Osteocyte (in vitro differentiated cells): ENCODE results near the gene GAGE1. TPM values are rescaled to one million over a fixed set of nuclear protein-coding genes. Genes with fewer than 3 reads are reported as not detected.

Experiments used
- total RNA-seq: library from RNA; stranded (reverse); gene quantifications from 2 replicates; pipeline ENCODE4 v1.2.1, GENCODE V29; 2021

GAGE1 gene
- total RNA-seq, 1 donor from 2014 or later: not detected

Other genes with a start within 250 kb of the GAGE1 start
- gene GAGE12C, start 66.8 kb upstream of the GAGE1 start, total RNA-seq: not detected in 2 replicates
- not detected in 2 replicates for gene GAGE12D, start 57.3 kb upstream of the GAGE1 start, total RNA-seq
- gene GAGE12E, start 47.7 kb upstream of the GAGE1 start, total RNA-seq: not detected in 2 replicates
- not detected in 2 replicates for gene GAGE12F, start 38.2 kb upstream of the GAGE1 start, total RNA-seq
- not detected in 2 replicates for gene GAGE12G, start 28.6 kb upstream of the GAGE1 start, total RNA-seq
- gene GAGE12H, start 19.1 kb upstream of the GAGE1 start, total RNA-seq: not detected in 2 replicates
- not detected in 2 replicates for gene GAGE2A, start 9.5 kb upstream of the GAGE1 start, total RNA-seq
- not detected in 2 replicates for gene PAGE1, start 97.0 kb downstream of the GAGE1 start, total RNA-seq
- not detected in 2 replicates for gene PAGE4, start 230.3 kb downstream of the GAGE1 start, total RNA-seq